Peyer's patch (tissue), 4 donors: ENCODE data around the gene SLC44A4. TPM values are rescaled to one million over a fixed set of nuclear protein-coding genes. Genes with fewer than 3 reads are reported as not detected.

ENCODE experiments used
- DNase-seq, 3 donors: peaks; one replicate each; pipeline ENCODE4 v3.0.0-alpha.2; 2017 to 2019
- H3K27ac ChIP-seq, 4 donors: fragments of 200-600 bp; sonication (generic); one replicate each; pipeline ENCODE4 v1.5.1; 2016 to 2019
- H3K27me3 ChIP-seq, 2 donors: fragments of 200-600 bp; sonication (generic); one replicate each; pipeline ENCODE4 v1.5.1; 2019
- H3K36me3 ChIP-seq, 3 donors: fragments of 200-600 bp; sonication (generic); one replicate each; pipeline ENCODE4 v1.5.1; 2016 to 2019
- H3K4me1 ChIP-seq, 4 donors: fragments of 200-600 bp; sonication (generic); one replicate each; pipeline ENCODE4 v1.5.1; 2016 to 2019
- H3K4me3 ChIP-seq, 4 donors: fragments of 200-600 bp; sonication (generic); 1 replicate in 3 of 4; 2 replicates in 1 of 4; pipeline ENCODE4 v1.5.1; 2016 to 2019; ENCODE audit warnings: mild to moderate bottlenecking in 1 of 4
- H3K9me3 ChIP-seq, 4 donors: fragments of 200-600 bp; sonication (generic); one replicate each; pipeline ENCODE4 v1.5.1; 2016 to 2019; ENCODE audit warnings: mild to moderate bottlenecking in 1 of 4
- CTCF ChIP-seq, 6 experiments: fragments of 450-650 bp in 4 of 6; fragments of 200-600 bp in 2 of 6; sonication (generic) in 1 of 6; IDR thresholded peaks; one replicate each; pipeline ENCODE4 v1.5.1; 2017 to 2019; ENCODE audit warnings: antibody characterized with exemption in 6 of 6, mild to moderate bottlenecking in 3 of 6, moderate library complexity in 1 of 6
- POLR2A ChIP-seq, 2 donors: fragments of 450-650 bp; IDR thresholded peaks; one replicate each; pipeline ENCODE4 v1.5.1; 2017; ENCODE audit warnings: antibody characterized with exemption in 2 of 2, mild to moderate bottlenecking in 2 of 2, moderate library complexity in 2 of 2
- total RNA-seq, 4 donors: library from RNA; depleted of rRNA; stranded (reverse); fragments of >200 nt; gene quantifications; one replicate each; pipeline ENCODE4 v1.1.0, GENCODE V29; 2016

Gene SLC44A4
- total RNA-seq = 100 to 1,000 TPM in 3 of 4 donors, 10 to 100 TPM in 1; 64.4 to 508 (median 436) TPM

- Histone ChIP-seq H3K27ac (peak within 1 kb of the TSS in 3 of 4 donors; percentile 91 to 95 (median 95)), H3K36me3 (peaks cover 0 to 67% (median 0%) of the 10 kb centered on the region in 3 donors), H3K27me3 (no peaks in the 10 kb centered on the region), H3K4me1 (peaks cover 0 to 33% (median 0%) of the 10 kb centered on the region in 4 donors), H3K4me3 (peak within 1 kb of the TSS in 3 of 4 donors; percentile 41 to 66 (median 58)), H3K9me3 (no peaks in the 10 kb centered on the region)
- DNase-seq = peak in 2 of 3 donors; percentile 73 to 84
- TF ChIP-seq CTCF (IDR thresholded peaks at IDR 0.05) = no peak
- peak; percentile 58 to 83 for TF ChIP-seq POLR2A (IDR thresholded peaks at IDR 0.05)
Observed at GRCh38 chr6:31878726-31879125, at the start of gene SLC44A4. SLC44A4 (minus strand) TSS chr6:31878997; CDS start chr6:31878980, 17 bp downstream.

- no peaks in the 10 kb centered on the region for H3K36me3 ChIP-seq
- no peaks in the 10 kb centered on the region for H3K27me3 ChIP-seq
- TF ChIP-seq CTCF (IDR thresholded peaks at IDR 0.05) (no peak), POLR2A (IDR thresholded peaks at IDR 0.05) (no peak)
- H3K9me3 ChIP-seq = no peaks in the 10 kb centered on the region
- H3K27ac ChIP-seq = no peak overlapping the region
- no peak for DNase-seq
- no peaks in the 10 kb centered on the region for H3K4me1 ChIP-seq
- peak overlapping the region in 1 of 4 donors; percentile 48 for H3K4me3 ChIP-seq
Observed at GRCh38 chr6:31928672-31928939, 49.8 kb upstream of the SLC44A4 start.

GRCh38 chr6:31927863-31928671, 49.3 kb upstream of the SLC44A4 start:
- Histone ChIP-seq H3K27ac (peak overlapping the region in 3 of 4 donors; percentile 38 to 53 (median 44)), H3K9me3 (no peaks in the 10 kb centered on the region), H3K4me3 (peak overlapping the region in 3 of 4 donors; percentile 16 to 48 (median 28)), H3K27me3 (no peaks in the 10 kb centered on the region), H3K36me3 (no peaks in the 10 kb centered on the region), H3K4me1 (no peaks in the 10 kb centered on the region)
- no peak for DNase-seq
- TF ChIP-seq POLR2A (IDR thresholded peaks at IDR 0.05) (no peak), CTCF (IDR thresholded peaks at IDR 0.05) (no peak)

- H3K27ac ChIP-seq = peak within 1 kb of the TSS in 3 of 4 donors; percentile 38 to 53 (median 44)
- no peak for DNase-seq
- peak within 1 kb of the TSS in 3 of 4 donors; percentile 16 to 48 (median 28) for H3K4me3 ChIP-seq
Observed at GRCh38 chr6:31927242-31927862, 48.6 kb upstream of the SLC44A4 start, which contains the start of gene C2. C2 (plus strand) TSS chr6:31927717; CDS start chr6:31927753, 36 bp downstream.

GRCh38 chr6:31922942-31923341, 44.1 kb upstream of the SLC44A4 start:
- Histone ChIP-seq H3K36me3 (no peaks in the 10 kb centered on the region), H3K27ac (no peak overlapping the region)

More at GRCh38 chr6:31927242-31927862, 48.6 kb upstream of the SLC44A4 start, which contains the start of gene C2:
- TF ChIP-seq POLR2A (IDR thresholded peaks at IDR 0.05) (no peak), CTCF (IDR thresholded peaks at IDR 0.05) (no peak)
- no peaks in the 10 kb centered on the region for H3K27me3 ChIP-seq
- no peaks in the 10 kb centered on the region for H3K9me3 ChIP-seq
- H3K4me1 ChIP-seq = no peaks in the 10 kb centered on the region
- H3K36me3 ChIP-seq = no peaks in the 10 kb centered on the region

More at GRCh38 chr6:31922942-31923341, 44.1 kb upstream of the SLC44A4 start:
- H3K9me3 ChIP-seq = no peaks in the 10 kb centered on the region
- no peaks in the 10 kb centered on the region for H3K4me1 ChIP-seq
- H3K4me3 ChIP-seq = no peak overlapping the region
- H3K27me3 ChIP-seq = no peaks in the 10 kb centered on the region
- DNase-seq = peak in 1 of 3 donors; percentile 27
- TF ChIP-seq POLR2A (IDR thresholded peaks at IDR 0.05) (no peak), CTCF (IDR thresholded peaks at IDR 0.05) (no peak)
